GM03348 (cell line): ENCODE data around the gene NSUN4.
A peak's percentile ranks its signal among the peaks of the same experiment; 100 is the strongest.

Source experiments
- DNase-seq: peaks from one replicate; pipeline ENCODE4 v3.0.0; 2012; ENCODE audit warnings: low spot score

NSUN4 gene

DNA sequence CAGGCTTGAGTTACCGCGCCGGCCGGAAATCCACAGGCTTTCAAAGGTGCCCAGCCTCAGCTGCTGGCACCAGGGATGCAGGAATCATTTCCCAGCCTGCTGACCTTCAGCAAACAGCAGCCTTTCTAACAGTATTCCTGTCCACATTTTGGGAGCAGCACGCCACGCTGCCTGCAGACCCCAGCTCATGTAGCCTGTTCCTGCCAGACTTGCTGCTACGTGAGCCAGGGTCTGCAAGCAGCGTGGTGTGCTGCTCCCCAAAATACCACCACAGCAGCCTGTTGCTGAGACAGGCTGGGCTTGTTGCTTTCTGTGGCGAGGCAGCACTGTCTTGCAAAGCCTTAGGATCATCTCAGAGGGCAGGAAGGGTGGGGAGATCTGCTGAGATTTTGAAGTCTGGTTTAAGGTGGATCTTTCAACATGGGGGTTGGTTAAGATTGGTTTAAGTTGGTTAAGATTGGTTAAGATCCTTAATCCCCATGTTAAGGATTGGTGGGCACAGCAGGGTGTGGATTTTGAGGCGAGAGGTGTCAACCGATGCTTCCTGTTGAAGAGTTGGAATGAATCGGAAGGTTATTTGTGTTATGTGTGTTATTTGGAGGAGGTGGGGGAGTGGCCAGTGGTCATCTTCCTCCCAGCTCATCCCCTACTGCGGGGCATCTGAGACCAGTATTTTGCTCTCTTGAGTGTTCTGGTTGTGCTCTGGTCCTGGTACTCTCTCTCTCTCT, 66.4 kb downstream of the NSUN4 start:
- no peak for DNase-seq

GRCh38 chr1:46407636-46408035, 67.0 kb downstream of the NSUN4 start:
- DNase-seq: no peak

GRCh38 chr1:46408356-46409062, 67.9 kb downstream of the NSUN4 start:
- DNase-seq: peak; percentile 72

GRCh38 chr1:46409063-46409372, 68.4 kb downstream of the NSUN4 start:
- DNase-seq: no peak

DNA sequence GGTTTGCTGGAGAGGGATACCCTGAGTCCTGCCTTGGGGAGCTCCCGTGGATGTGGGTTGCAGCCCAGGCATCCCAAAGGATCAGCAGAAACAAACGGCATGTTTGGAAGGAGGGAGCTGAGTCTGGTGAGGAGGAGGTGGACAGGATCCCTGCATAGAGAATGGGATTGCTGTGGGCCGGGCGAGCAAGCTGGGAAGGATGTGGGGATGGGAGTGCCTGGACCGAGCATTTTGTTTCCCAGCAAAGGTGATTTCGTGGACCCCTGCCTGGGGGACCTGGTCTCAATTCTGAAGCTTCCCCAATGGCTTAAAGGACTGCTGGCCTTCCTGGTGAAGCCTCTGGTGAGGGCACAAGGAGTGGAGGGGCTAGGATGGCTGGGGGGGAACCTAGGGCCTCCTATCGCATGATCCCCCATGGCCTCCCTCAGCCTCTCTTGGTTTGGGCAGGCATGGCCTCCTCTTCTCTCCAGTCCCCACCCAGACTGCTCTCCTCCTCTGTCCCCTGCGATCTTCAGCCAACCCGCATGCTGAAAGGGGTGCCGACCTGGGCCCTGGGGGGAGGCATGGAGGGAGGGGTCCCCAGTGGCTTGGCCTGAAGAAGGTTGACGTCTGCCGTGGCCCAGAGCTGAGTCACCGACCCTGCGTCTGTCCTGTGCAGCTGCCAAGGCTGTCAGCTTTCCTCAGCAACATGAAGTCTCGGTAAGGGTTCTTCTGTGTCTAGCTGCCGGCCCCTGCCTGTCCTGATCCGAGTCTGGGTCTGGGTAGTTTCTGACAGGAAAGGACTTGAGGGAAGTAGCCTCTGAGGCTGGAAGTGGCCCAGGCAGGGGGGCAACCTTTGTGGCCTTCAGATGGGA, 69.8 kb downstream of the NSUN4 start:
- no peak for DNase-seq

- no peak for DNase-seq
Measured at GRCh38 chr1:46411010-46411405, 70.4 kb downstream of the NSUN4 start.
